GM19023 (cell line): ENCODE results near the gene ANAPC2.

Experiments
- ATAC-seq: cut with Tn5 transposase; IDR thresholded peaks from one replicate; pipeline ENCODE4 v1.9.1; 2021; ENCODE audit warnings: mild to moderate bottlenecking, moderate library complexity; ENCODE audit not compliant: unreplicated experiment

The ANAPC2 gene

DNA sequence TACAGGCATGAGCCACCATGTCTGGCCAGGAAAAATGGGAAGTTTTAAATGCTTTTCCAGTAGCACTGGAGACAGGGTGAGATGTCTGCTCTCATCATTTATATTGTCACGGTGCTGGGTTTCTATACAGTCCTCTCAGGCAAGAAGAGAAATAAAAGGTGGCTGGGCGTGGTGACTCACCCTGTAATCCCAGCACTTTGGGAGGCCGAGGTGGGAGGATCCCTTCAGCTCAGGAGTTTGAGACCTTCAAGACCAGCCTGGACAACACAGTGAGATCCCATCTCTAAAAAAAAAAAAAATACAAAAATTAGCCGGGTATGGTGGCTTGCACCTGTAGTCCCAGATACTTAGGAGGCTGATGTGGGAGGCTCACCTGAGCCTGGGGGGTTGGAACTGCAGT lies 54.2 kb downstream of the ANAPC2 start:
- ATAC-seq: no peak

DNA sequence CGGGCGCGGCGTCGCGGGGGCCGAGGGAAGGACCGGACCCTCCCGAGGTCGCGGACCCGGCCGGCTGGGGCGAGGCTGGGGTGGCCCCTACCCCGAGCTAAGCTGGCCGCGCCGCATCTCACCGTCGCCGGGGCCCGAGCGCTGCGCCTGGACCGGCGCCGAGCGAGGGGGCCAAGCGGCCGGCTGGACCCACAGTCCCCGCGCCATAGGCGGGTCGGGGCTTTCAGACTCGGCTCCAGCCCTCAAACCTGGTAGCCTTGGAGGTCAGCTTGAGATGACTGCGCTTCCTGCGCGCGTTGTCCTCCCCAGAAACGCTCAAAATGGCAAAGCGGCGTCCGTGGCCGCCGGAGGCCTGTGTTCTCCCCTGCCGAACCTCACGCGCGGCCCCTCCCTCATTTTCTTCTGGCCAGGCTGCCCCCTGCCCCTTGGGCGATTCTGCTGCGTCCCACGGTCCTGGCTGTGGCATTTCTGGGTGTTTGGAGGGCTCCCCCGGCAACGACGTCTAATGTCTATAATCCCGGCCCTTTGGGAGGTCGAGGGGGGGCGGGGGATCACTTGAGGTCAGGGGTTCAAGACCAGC lies 58.1 kb downstream of the ANAPC2 start:
- ATAC-seq: no peak

DNA sequence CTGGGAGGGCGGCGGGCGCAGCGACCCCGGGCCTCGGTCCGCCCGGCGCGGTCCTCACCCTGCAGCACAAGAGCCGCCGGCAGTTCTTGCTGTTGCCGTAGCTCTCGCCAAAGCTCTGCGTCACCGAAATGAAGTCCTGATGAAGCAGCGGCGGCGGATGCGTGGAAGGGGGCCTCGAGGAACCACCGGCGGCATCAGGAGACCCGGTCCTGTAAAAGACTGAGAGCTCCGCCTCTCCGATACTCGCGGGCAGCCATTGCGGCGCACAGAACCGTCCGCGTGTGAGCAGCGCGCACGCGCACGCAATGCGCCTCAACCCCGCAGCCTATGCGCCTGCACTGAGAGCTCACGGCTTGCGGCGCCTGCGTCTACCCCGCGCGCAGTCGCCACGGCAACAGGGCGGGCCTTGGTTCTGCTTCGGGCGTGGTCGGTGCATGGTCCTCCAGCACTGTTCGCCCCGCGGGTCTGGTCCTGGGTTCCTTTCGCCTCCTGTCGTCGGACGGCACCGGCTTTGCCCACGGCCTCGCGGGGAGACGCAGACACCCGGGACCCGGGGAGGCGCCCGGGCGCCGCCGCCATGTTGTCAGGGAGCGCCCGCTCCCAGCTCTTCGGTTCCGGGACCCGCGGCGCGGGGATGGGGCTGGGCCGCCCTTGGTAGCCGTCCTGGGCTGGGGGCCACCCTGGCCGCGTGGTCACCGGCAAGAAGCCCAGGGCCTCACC lies 58.7 kb downstream of the ANAPC2 start:
- peak; percentile 89 for ATAC-seq

DNA sequence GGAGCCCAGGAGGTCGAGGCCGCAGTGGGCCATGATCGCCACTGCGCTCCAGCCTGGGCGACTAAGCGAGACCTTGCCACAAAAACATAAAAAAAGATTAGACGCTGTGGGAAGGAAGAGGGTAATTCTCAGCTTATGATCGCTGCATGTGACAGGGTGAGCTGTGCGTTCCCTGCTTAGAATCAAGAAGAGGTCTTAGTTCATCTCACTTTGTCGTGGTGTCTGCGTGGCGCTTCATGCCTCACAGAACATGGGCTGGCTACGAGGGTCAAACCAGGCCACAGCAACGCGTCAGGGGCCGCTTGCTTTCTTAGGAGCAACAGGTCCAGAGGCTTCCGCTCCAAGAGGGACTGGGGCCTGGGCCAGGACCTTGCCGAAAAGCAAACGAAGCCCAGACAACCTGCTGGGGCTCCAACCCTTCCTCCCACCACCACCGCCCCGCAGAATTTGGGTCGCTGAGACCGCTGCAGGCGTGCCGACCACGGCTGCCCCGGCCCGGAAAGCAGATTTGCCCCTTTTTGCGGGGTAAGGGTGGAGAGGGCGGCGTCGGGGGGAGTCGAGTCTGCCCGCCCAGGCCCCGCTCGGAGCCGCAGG lies 59.4 kb downstream of the ANAPC2 start:
- no peak for ATAC-seq

GRCh38 chr9:137128158-137128861 lies 60.0 kb downstream of the ANAPC2 start:
- no peak for ATAC-seq

DNA sequence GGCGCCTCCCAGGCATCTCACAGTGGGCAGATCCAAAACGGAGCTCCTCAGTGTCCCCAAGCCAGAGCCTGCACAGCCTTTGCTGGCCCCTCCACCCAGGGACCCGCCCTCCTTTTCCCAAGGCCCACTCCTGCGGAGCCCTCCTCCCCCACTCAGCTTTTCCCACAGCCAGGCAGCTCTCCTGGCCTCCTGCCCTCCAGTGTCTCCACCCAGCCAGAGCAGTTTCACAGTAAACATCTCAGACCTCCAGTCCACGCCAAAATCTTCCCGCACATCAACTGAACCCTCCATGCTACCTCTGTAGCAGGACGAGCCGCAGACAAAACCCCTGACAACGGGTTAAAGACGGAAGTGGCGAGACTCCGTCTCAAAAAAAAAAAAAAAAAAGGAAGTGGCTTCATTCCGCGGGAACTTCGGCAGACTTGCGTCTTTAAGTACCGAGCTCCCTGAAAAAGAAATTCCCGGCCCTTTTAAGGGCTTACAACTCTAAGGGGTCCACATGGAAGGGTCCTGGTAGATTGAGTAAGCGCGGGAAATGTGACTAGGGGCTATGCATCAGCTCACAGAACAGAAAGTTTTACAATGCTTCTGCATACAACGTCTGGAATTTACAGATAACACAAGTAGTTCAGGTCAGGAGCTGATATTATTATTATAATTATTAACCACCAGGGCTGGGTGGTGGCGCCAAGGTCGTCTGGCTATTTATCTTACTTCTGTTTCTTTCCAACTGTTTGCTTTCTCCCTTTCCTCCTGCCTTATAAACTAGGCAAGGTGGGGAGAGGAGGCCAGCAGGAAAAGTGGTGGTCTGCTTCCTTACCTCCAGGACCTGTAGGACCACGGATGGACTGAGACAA lies 60.8 kb downstream of the ANAPC2 start:
- no peak for ATAC-seq

DNA sequence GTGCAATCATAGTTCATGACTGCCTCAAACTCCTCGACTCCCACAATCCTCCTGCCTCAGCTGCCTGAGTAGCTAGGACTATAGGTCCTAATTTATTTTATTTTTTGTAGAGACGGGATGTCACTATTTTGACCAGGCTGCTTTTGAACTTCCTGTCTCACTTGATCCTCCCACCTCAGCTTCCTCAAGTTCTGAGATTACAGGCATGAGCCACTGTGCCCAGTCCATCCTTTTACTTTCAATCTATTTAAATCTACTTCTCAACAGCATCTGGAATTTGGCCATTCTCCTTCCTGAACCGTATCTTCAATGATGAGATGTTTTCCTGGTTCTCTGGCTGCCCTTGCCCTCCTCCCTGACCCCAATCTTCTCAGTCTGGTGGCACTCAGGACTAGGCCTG lies 61.6 kb downstream of the ANAPC2 start:
- ATAC-seq: no peak
